Measurements from ENCODE around the gene ARHGAP18. TPM values are rescaled to one million over a fixed set of nuclear protein-coding genes. Genes with fewer than 3 reads are reported as not detected.
A peak's percentile ranks its signal among the peaks of the same experiment; 100 is the strongest.

Gene ARHGAP18
- total RNA-seq, 4 donors from 2014 or later, result 5.2 to 9.2 (median 6.5) TPM

DNA sequence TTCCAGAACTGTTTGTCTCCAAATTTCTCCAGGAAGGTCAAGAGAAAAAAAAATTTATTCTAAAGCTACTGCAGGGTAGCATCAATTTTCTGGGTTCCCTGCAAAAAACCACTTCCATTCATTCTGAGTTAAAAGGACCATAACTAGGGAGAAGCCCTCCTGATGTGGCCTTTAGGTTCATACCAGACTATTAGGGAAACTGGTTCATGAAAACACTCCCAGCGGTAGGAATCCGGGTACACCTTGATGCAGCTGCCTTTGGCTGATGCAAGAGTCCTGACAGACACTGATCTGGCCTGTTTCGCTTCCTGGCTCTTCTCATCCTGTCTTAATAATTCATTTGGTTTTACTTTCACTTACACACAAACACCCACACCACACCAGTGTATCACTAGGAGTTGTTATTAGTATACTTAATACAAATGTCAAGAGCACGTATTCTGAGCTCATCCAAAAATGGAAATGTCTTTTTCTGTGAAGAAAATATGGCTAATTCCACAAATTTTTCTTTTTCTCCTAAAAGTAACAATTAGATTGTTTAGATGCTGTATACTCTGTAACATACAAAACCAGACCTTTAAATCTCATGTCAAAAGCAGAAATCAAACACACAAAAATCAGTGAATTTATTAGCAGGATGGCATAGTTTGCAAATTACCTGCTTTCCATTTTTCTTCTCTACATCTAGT is 38.4 kb upstream of the ARHGAP18 start:
- ATAC-seq (peak in 1 of 2 donors; percentile 68), DNase-seq (peak; percentile 10 to 50)
- Histone ChIP-seq H3K9me3 (no peaks in the 10 kb centered on the region), H3K36me3 (no peaks in the 10 kb centered on the region), H3K4me3 (no peak overlapping the region), H3K4me1 (peaks cover 26 to 36% of the 10 kb centered on the region in 2 donors), H3K27me3 (no peaks in the 10 kb centered on the region), H3K27ac (peak overlapping the region; percentile 46 to 72 (median 62))
- TF ChIP-seq POLR2A (IDR thresholded peaks at IDR 0.05), result no peak
- TF ChIP-seq, protein P1, sequence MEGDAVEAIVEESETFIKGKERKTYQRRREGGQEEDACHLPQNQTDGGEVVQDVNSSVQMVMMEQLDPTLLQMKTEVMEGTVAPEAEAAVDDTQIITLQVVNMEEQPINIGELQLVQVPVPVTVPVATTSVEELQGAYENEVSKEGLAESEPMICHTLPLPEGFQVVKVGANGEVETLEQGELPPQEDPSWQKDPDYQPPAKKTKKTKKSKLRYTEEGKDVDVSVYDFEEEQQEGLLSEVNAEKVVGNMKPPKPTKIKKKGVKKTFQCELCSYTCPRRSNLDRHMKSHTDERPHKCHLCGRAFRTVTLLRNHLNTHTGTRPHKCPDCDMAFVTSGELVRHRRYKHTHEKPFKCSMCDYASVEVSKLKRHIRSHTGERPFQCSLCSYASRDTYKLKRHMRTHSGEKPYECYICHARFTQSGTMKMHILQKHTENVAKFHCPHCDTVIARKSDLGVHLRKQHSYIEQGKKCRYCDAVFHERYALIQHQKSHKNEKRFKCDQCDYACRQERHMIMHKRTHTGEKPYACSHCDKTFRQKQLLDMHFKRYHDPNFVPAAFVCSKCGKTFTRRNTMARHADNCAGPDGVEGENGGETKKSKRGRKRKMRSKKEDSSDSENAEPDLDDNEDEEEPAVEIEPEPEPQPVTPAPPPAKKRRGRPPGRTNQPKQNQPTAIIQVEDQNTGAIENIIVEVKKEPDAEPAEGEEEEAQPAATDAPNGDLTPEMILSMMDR (IDR thresholded peaks at IDR 0.05 in 4 of 5, conservative IDR thresholded peaks at IDR 0.05 in 1 of 5), result peak in 2 of 5 experiments; percentile 23 to 33
- in situ Hi-C loops (cut with MboI; ENCODE audit: low sequenced_read_pairs in 4 of 4) (loop anchor here in 3 of 4 donors (10.0 to 25.0 kb wide), 2 partner anchors 154 to 261 kb away; no protein-coding TSS in a partner anchor), intact Hi-C loops (cut with DNase I; ENCODE audit: low total_unique reads) (no loop called here)

DNA sequence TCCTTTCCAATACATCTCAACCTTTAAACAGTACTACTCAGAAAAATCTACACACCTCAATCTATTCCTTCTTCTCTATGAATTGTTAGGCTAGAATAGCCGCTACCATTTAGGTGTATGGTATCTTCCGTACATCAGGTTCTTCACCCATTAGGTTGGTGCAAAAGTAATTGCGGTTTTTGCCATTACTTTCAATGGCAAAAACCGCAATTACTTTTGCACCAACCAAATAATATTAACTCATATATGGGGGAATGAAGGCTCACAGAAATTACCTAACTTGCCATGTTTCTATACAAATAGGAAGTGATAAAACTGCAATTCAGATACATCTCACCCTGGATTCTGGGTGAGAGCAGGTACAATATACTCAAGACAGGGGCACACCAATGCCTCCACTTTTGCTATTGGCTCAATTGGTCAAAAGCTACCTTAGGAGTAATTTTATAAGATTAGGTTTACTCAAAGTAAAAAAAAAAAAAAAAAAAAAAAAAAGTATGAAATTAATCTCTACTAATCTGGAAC is 37.7 kb upstream of the ARHGAP18 start:
- Histone ChIP-seq H3K9me3 (no peaks in the 10 kb centered on the region), H3K27ac (no peak overlapping the region), H3K4me1 (peaks cover 26 to 38% of the 10 kb centered on the region in 2 donors), H3K4me3 (no peak overlapping the region), H3K36me3 (no peaks in the 10 kb centered on the region), H3K27me3 (no peaks in the 10 kb centered on the region)
- in situ Hi-C loops (cut with MboI; ENCODE audit: low sequenced_read_pairs in 4 of 4), result loop anchor here in 3 of 4 donors (10.0 to 25.0 kb wide), 2 partner anchors 153 to 260 kb away; no protein-coding TSS in a partner anchor
- DNase-seq, result no peak
- intact Hi-C loops (cut with DNase I; ENCODE audit: low total_unique reads), result no loop called here
- no peak for ATAC-seq
- no peak for TF ChIP-seq POLR2A (IDR thresholded peaks at IDR 0.05)
- TF ChIP-seq, protein P1 (IDR thresholded peaks at IDR 0.05 in 4 of 5, conservative IDR thresholded peaks at IDR 0.05 in 1 of 5), result no peak

DNA sequence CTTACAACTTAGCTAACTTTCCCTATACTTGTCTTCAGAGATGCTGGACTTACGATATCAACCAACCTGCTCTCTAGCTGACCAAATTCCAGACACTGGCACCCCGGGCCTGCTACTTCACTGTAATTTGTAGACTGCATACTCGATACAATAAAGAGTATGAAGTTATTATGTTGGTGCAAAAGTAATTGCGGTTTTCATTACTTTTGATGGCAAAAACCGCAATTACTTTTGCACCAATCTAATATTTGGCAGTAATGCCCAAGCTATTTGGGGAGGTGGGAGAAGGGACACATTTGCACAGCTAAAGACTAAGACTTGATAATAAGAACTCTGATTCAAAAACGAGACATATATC is 34.9 kb upstream of the ARHGAP18 start:
- Histone ChIP-seq H3K27ac (peak overlapping the region in 3 of 4 donors; percentile 19 to 70 (median 62)), H3K27me3 (no peaks in the 10 kb centered on the region), H3K4me3 (no peak overlapping the region), H3K36me3 (no peaks in the 10 kb centered on the region), H3K9me3 (no peaks in the 10 kb centered on the region), H3K4me1 (peaks cover 26 to 35% of the 10 kb centered on the region in 2 donors)
- no peak for ATAC-seq
- DNase-seq, result no peak
- in situ Hi-C loops (cut with MboI; ENCODE audit: low sequenced_read_pairs in 4 of 4) (loop anchor here in 3 of 4 donors (10.0 to 25.0 kb wide), 2 partner anchors 150 to 258 kb away; no protein-coding TSS in a partner anchor), intact Hi-C loops (cut with DNase I; ENCODE audit: low total_unique reads) (no loop called here)
- TF ChIP-seq, protein P1 (IDR thresholded peaks at IDR 0.05 in 4 of 5, conservative IDR thresholded peaks at IDR 0.05 in 1 of 5), result no peak
- no peak for TF ChIP-seq POLR2A (IDR thresholded peaks at IDR 0.05)

DNA sequence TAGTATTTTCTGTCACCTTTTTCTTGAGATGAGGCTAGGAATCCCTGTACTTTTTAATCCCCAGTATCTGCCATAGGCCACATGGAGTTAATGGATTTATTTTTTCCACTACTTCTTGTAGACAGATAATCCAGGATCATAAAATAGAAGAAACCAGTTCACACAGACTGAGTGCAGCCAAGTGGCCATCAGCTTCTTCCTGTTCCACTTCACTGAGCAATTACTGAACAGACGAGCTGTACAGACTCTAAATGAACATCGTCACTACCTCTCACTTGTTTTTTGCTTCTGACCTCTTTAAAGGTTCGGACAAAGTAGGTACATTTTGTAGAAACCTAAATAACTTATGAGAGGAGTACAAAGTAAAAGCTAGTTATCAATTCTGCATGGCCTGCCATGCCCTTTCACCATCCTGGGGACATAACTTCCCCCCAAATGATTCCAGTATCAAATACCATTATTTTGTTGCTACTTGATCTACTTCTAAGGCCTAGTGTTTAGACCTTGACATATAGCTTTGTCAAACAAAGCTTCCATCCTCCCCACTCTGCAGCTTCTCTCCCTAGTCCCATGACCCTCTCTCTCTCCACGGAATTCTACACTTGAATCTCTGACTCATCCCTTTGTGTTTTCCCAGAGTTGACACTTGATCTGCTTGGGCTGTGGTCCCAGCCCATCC is 34.4 kb upstream of the ARHGAP18 start:
- DNase-seq (peak; percentile 38 to 64), ATAC-seq (peak; percentile 98 to 99)
- Histone ChIP-seq H3K27me3 (no peaks in the 10 kb centered on the region), H3K27ac (peak overlapping the region; percentile 19 to 70 (median 52)), H3K9me3 (no peaks in the 10 kb centered on the region), H3K4me3 (no peak overlapping the region), H3K36me3 (no peaks in the 10 kb centered on the region), H3K4me1 (peaks cover 21 to 32% of the 10 kb centered on the region in 2 donors)
- TF ChIP-seq, protein P1 (IDR thresholded peaks at IDR 0.05 in 4 of 5, conservative IDR thresholded peaks at IDR 0.05 in 1 of 5), result no peak
- no peak for TF ChIP-seq POLR2A (IDR thresholded peaks at IDR 0.05)
- in situ Hi-C loops (cut with MboI; ENCODE audit: low sequenced_read_pairs in 4 of 4) (loop anchor here in 3 of 4 donors (10.0 to 25.0 kb wide), 2 partner anchors 150 to 257 kb away; no protein-coding TSS in a partner anchor), intact Hi-C loops (cut with DNase I; ENCODE audit: low total_unique reads) (no loop called here)

Measured in gastrocnemius medialis (tissue), 4 donors.